Kidney epithelial cell (primary cell): Measurements from ENCODE around the gene LRRC43. TPM values are rescaled to one million over a fixed set of nuclear protein-coding genes. Genes with fewer than 3 reads are reported as not detected.
"Not testable (repeated sequence)": the region's sequence is repeated elsewhere in the genome, so short reads cannot be mapped to it uniquely, and the experiment has no call there.

Experiments used
- DNase-seq: peaks from one replicate; pipeline ENCODE4 v3.0.0-alpha.2; 2010; ENCODE audit warnings: low read depth
- H3K27me3 ChIP-seq: 2 replicates; pipeline ENCODE4 v1.6.0; 2011; ENCODE audit warnings: low read length; ENCODE audit not compliant: control insufficient read depth, insufficient read depth
- H3K36me3 ChIP-seq: 2 replicates; pipeline ENCODE4 v1.5.1; 2011; ENCODE audit warnings: low read length; ENCODE audit not compliant: control insufficient read depth, insufficient read depth
- H3K4me3 ChIP-seq: 2 replicates; pipeline ENCODE4 v1.5.1; 2011; ENCODE audit warnings: low read depth, mild to moderate bottlenecking, control low read depth, low read length
- total RNA-seq: library from RNA; depleted of rRNA; stranded (reverse); fragments of >200 nt; gene quantifications from 2 replicates; pipeline ENCODE4 v1.2.3, GENCODE V29; 2015
- TF ChIP-seq, protein P1 (sequence below): IDR thresholded peaks from 2 replicates; pipeline ENCODE4 v1.5.1; 2011; ENCODE audit warnings: mild to moderate bottlenecking, moderate library complexity, low read length, control low read depth, inconsistent platforms; ENCODE audit not compliant: insufficient read depth, poor library complexity, severe bottlenecking

LRRC43 gene
- total RNA-seq, 1 donor from 2014 or later, result 0.75 TPM

DNA sequence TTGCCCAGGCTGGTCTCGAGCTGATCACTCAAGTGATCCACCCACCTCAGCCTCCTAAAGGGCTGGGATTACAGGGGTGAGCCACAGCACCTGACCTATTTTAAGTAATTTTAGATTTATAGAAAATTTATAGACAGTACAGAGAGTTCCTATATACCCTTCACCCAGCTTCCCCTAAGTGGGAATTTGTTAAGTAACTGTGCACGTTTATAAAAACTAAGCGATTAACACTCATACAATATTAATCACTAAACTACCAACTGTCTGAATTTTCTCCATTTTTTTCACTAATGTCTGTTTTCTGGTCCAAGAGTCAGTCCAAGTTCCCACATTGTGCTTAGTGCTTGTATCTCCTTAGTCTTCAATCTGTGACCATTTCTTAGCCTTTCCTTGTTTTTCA lies 14.4 kb upstream of the LRRC43 start:
- peaks cover 3% of the 10 kb centered on the region for H3K27me3 ChIP-seq
- DNase-seq, result no peak
- no peak overlapping the region for H3K4me3 ChIP-seq
- TF ChIP-seq, protein P1, sequence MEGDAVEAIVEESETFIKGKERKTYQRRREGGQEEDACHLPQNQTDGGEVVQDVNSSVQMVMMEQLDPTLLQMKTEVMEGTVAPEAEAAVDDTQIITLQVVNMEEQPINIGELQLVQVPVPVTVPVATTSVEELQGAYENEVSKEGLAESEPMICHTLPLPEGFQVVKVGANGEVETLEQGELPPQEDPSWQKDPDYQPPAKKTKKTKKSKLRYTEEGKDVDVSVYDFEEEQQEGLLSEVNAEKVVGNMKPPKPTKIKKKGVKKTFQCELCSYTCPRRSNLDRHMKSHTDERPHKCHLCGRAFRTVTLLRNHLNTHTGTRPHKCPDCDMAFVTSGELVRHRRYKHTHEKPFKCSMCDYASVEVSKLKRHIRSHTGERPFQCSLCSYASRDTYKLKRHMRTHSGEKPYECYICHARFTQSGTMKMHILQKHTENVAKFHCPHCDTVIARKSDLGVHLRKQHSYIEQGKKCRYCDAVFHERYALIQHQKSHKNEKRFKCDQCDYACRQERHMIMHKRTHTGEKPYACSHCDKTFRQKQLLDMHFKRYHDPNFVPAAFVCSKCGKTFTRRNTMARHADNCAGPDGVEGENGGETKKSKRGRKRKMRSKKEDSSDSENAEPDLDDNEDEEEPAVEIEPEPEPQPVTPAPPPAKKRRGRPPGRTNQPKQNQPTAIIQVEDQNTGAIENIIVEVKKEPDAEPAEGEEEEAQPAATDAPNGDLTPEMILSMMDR, result no peak
- H3K36me3 ChIP-seq, result no peaks in the 10 kb centered on the region

DNA sequence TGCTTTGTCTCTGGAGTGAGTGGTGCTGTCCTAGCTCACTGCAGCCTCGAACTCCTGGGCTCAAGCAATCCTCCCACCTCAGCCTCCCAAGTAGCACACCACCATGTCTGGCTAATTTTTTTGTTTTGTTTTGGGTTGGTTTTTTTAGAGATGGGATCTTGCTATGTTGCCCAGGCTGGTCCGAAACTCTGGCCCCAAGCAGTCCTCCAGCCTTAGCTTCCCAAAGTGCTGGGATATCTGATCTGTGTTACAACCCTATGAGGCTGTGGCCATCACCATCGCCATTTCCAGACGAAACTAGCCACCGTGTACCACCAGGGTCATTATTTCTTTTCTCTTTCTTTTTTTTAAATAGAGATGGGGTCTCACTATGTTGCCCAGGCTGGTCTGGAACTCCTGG lies 11.5 kb upstream of the LRRC43 start:
- DNase-seq, result no peak
- H3K36me3 ChIP-seq, result no peaks in the 10 kb centered on the region
- TF ChIP-seq, protein P1, result no peak
- H3K27me3 ChIP-seq, result peaks cover 3% of the 10 kb centered on the region
- no peak overlapping the region for H3K4me3 ChIP-seq

DNA sequence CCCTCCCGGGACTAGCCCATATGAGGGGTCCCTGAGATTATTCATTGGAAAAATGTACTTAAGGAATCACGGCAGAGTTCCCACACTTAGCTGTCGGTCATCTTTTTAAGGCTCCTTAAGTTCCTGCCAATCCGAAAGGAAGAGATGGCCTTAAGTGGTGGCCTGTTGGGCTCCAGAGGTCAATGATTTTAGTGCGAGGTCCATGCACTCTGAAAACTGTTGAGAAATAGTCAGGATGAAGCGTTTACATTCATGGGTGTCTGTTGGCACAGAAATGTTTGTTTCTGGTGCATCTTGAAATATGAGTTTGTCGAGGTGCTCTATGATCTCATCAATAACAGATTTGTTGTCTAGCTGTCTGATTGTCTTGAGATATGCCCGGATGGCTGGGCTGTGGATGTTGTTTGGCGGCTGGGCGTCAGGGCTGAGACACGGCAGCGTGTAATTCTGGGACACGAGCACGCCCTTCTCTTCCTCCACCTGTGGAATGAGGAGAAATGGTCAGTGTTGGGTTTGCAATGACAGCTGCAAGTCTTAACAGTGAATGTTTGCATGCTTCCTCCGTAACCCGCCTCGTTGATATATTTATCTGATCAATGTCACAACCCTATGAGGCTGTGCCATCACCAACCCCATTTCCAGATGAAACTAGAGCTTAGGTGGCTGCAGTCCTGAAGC lies 10.5 kb upstream of the LRRC43 start:
- TF ChIP-seq, protein P1, result no peak
- Histone ChIP-seq H3K4me3 (no peak overlapping the region), H3K27me3 (peaks cover 3% of the 10 kb centered on the region), H3K36me3 (no peaks in the 10 kb centered on the region)
- no peak for DNase-seq

DNA sequence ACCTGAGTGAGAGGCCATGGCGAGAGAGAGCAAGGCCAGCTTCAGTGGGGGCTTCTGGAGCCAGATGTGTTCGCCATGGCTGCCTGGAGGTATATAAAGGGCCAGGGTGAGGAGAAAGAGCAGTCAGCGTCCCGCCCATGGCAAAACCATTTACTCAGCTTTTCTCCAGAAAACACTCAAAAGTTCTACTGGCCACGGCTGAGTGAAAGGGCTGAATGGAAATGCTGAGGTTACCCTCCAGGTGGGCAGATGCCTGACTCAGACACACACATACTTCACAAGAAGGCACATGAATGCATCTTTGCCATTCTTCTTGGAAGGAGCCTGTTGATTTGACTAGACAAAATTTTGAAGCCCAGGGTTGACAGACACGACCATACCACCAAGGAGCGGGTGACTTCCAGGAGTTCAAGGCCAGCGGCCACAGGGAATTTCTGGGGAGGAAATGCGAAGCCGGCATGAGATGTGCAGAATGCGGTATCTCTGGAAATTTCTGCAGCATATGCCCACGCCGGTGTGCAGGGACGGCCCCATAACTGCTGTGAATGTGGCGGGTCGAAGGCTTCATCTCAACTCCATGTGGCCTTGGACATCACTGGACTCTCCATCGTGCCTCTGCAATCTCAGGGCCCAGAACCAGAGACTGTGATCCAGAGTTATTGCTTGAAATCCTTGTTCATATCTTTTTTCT lies 8.6 kb upstream of the LRRC43 start, which contains the start of gene IL31:
Gene IL31, minus strand, starts transcription at position 67 of the 691 bp plus-strand sequence. Its CDS starts 49 bp downstream, at position 18.
- DNase-seq, result no peak
- Histone ChIP-seq H3K4me3 (no peak within 1 kb of the TSS), H3K27me3 (peaks cover 3% of the 10 kb centered on the region), H3K36me3 (no peaks in the 10 kb centered on the region)
- TF ChIP-seq, protein P1, result no peak

DNA sequence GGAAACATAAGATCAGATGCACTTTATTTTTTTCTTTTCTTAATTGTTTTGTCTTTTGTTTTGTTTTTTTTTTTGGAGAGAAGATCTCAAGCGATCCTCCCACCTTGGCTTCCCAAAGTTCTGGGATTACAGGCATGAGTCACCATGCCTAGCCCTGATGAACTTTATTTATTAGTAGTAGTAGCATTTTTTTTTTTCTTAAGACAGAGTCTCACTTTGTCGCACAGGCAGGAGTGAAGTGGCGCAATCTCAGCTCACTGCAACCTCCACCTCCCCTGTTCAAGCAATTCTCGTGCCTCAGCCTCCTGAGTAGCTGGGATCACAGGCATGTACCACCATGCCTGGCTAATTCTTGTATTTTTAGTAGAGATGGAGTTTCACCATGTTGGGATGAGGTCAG lies 6.5 kb upstream of the LRRC43 start:
- not testable (repeated sequence) for H3K4me3 ChIP-seq, H3K36me3 ChIP-seq, DNase-seq, H3K27me3 ChIP-seq

DNA sequence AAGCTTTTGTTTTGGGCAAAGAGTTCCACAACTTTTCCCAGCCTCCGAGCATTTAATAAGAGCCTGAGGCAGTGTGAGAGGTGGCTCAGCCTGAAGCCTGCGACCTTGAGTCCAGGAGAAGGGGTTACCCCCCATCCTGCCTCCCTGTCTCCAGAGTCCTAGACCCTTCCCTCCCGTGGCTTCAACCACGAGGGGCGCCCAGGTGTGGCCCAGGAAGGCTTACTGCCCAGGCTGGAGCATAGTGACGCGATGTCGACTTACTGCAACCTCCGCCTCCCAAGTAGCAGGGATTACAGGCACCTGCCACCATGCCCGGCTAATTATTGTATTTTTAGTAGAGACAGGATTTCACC lies 641 bp downstream of the LRRC43 start:
- H3K36me3 ChIP-seq, result no peaks in the 10 kb centered on the region
- TF ChIP-seq, protein P1, result no peak
- no peaks in the 10 kb centered on the region for H3K27me3 ChIP-seq
- DNase-seq, result no peak
- no peak overlapping the region for H3K4me3 ChIP-seq
